Measurements from ENCODE around the gene NRIP1.

The NRIP1 gene

DNA sequence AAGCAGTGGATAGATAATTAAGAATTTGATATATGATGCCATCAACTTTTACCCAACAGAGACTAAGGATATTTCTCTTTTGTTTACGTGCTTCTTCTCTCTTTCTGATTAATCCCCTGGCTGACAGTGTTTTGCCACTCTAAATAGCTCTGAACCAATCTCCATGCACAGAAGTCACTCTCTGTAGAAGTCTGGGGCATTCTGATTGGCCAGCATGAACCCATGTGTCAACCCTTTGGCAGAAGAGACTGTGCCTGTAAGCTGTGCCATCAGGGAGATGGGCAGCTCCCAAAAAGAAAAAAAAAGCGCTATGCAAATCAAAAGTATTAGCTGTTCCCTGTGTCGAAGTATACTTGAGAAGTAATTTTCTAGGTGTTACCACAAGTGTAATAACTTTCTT is 34.1 kb upstream of the NRIP1 start:
- Histone ChIP-seq H3K27me3 (ENCODE audit: insufficient read depth, low read length) (no peaks in the 10 kb centered on the region), H3K36me3 (ENCODE audit: control insufficient read depth in 1 of 2, insufficient read depth in 2 of 2, low read length in 2 of 2) (no peaks in the 10 kb centered on the region), H4K91ac (ENCODE audit: low read depth, low read length) (no peak overlapping the region), H4K12ac (ENCODE audit: low read depth, low read length) (no peak overlapping the region), H3K27ac (ENCODE audit: low read depth, low read length) (no peak overlapping the region), H3K23ac (ENCODE audit: low read length) (no peak overlapping the region), H2AK5ac (ENCODE audit: low read length) (no peak overlapping the region), H4K8ac (ENCODE audit: low read depth, low read length) (no peak overlapping the region), H2AFZ (ENCODE audit: insufficient read depth, low read length, poor library complexity) (no peak overlapping the region), H3K9me3 (ENCODE audit: insufficient read depth, low read depth, low read length) (no peaks in the 10 kb centered on the region), H2BK12ac (ENCODE audit: low read length) (no peak overlapping the region), H3K14ac (ENCODE audit: low read length) (no peak overlapping the region), H3K4ac (ENCODE audit: low read depth, low read length) (no peak overlapping the region), H3K9ac (ENCODE audit: low read length) (no peak overlapping the region), H3K4me2 (ENCODE audit: low read length) (no peak overlapping the region), H3K79me1 (ENCODE audit: low read length) (no peaks in the 10 kb centered on the region), H3K79me2 (ENCODE audit: control insufficient read depth, insufficient read depth, low read length, poor library complexity) (no peaks in the 10 kb centered on the region), H3K18ac (ENCODE audit: low read length) (no peak overlapping the region), H2BK5ac (ENCODE audit: low read depth, low read length, poor library complexity) (no peak overlapping the region), H3K4me3 (ENCODE audit: low read depth, low read length) (no peak overlapping the region), H2BK120ac (ENCODE audit: insufficient read depth, low read length, poor library complexity) (no peak overlapping the region), H3K4me1 (ENCODE audit: control insufficient read depth in 1 of 2, insufficient read depth in 2 of 2, low read length in 2 of 2) (no peaks in the 10 kb centered on the region)
- no peak for DNase-seq
- WGBS (ENCODE audit: extremely low coverage, insufficient coverage, insufficient read length): no CpG with 5 or more reads among the region's 3 CpGs

DNA sequence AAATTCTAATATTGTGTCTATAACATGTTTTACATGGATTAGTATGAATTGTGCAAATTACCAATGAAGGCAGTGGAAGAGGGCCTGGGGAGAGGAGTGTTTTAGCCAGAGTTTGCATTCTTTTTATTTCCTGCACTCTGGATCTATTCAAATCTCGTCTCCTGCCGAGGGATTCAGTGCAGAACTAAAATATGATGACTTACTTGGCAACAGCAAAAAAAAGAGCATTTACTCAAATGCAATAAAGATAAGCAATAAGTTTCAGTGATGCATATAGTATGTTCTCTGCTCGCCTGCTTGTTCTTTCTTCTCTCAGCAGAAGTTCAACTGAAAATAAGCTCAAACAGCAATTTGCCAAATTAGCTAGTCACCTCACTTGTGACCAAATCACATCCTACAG is 33.4 kb upstream of the NRIP1 start:
- H4K8ac ChIP-seq (ENCODE audit: low read depth, low read length): no peak overlapping the region
- H4K12ac ChIP-seq (ENCODE audit: low read depth, low read length): no peak overlapping the region
- H3K27me3 ChIP-seq (ENCODE audit: insufficient read depth, low read length): no peaks in the 10 kb centered on the region
- H3K23ac ChIP-seq (ENCODE audit: low read length): no peak overlapping the region
- H3K79me2 ChIP-seq (ENCODE audit: control insufficient read depth, insufficient read depth, low read length, poor library complexity): no peaks in the 10 kb centered on the region
- H3K14ac ChIP-seq (ENCODE audit: low read length): no peak overlapping the region
- no peaks in the 10 kb centered on the region for H3K79me1 ChIP-seq (ENCODE audit: low read length)
- no peaks in the 10 kb centered on the region for H3K9me3 ChIP-seq (ENCODE audit: insufficient read depth, low read depth, low read length)
- H3K36me3 ChIP-seq (ENCODE audit: control insufficient read depth in 1 of 2, insufficient read depth in 2 of 2, low read length in 2 of 2): no peaks in the 10 kb centered on the region
- H2BK120ac ChIP-seq (ENCODE audit: insufficient read depth, low read length, poor library complexity): no peak overlapping the region
- H3K4me1 ChIP-seq (ENCODE audit: control insufficient read depth in 1 of 2, insufficient read depth in 2 of 2, low read length in 2 of 2): no peaks in the 10 kb centered on the region
- no peak overlapping the region for H3K18ac ChIP-seq (ENCODE audit: low read length)
- no CpG with 5 or more reads among the region's 3 CpGs for WGBS (ENCODE audit: extremely low coverage, insufficient coverage, insufficient read length)
- H2AFZ ChIP-seq (ENCODE audit: insufficient read depth, low read length, poor library complexity): no peak overlapping the region
- H2BK5ac ChIP-seq (ENCODE audit: low read depth, low read length, poor library complexity): no peak overlapping the region
- H3K4ac ChIP-seq (ENCODE audit: low read depth, low read length): no peak overlapping the region
- H3K27ac ChIP-seq (ENCODE audit: low read depth, low read length): no peak overlapping the region
- no peak overlapping the region for H3K9ac ChIP-seq (ENCODE audit: low read length)
- H3K4me2 ChIP-seq (ENCODE audit: low read length): no peak overlapping the region
- no peak for DNase-seq
- H2BK12ac ChIP-seq (ENCODE audit: low read length): no peak overlapping the region
- H2AK5ac ChIP-seq (ENCODE audit: low read length): no peak overlapping the region
- no peak overlapping the region for H4K91ac ChIP-seq (ENCODE audit: low read depth, low read length)
- H3K4me3 ChIP-seq (ENCODE audit: low read depth, low read length): no peak overlapping the region

DNA sequence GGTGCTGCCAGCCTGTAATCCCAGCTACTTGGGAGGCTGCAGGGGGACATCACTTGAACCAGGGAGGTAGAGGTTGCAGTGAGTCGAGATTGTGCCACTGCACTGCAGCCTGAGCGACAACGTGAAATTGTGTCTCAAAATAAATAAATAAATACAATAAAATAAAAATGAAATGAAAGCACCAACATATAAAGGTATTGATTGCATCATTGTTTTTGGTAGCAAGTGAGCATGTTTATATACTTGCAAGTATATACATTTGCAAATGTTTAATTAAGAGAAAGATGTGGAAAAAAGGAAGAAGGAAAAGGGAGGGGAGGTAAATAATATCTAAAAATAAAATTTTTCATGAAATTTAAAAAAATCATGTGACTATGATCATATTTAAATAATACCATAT is 32.8 kb upstream of the NRIP1 start:
- Histone ChIP-seq H2AFZ (ENCODE audit: insufficient read depth, low read length, poor library complexity) (no peak overlapping the region), H3K27ac (ENCODE audit: low read depth, low read length) (no peak overlapping the region), H3K79me2 (ENCODE audit: control insufficient read depth, insufficient read depth, low read length, poor library complexity) (no peaks in the 10 kb centered on the region), H3K4me1 (ENCODE audit: control insufficient read depth in 1 of 2, insufficient read depth in 2 of 2, low read length in 2 of 2) (no peaks in the 10 kb centered on the region), H3K4ac (ENCODE audit: low read depth, low read length) (no peak overlapping the region), H2BK120ac (ENCODE audit: insufficient read depth, low read length, poor library complexity) (no peak overlapping the region), H3K18ac (ENCODE audit: low read length) (no peak overlapping the region), H2BK12ac (ENCODE audit: low read length) (no peak overlapping the region), H3K4me3 (ENCODE audit: low read depth, low read length) (no peak overlapping the region), H3K36me3 (ENCODE audit: control insufficient read depth in 1 of 2, insufficient read depth in 2 of 2, low read length in 2 of 2) (no peaks in the 10 kb centered on the region), H3K27me3 (ENCODE audit: insufficient read depth, low read length) (no peaks in the 10 kb centered on the region), H3K79me1 (ENCODE audit: low read length) (no peaks in the 10 kb centered on the region), H4K91ac (ENCODE audit: low read depth, low read length) (no peak overlapping the region), H3K9ac (ENCODE audit: low read length) (no peak overlapping the region), H4K8ac (ENCODE audit: low read depth, low read length) (no peak overlapping the region), H3K4me2 (ENCODE audit: low read length) (no peak overlapping the region), H3K23ac (ENCODE audit: low read length) (no peak overlapping the region), H2BK5ac (ENCODE audit: low read depth, low read length, poor library complexity) (no peak overlapping the region), H2AK5ac (ENCODE audit: low read length) (no peak overlapping the region), H4K12ac (ENCODE audit: low read depth, low read length) (no peak overlapping the region), H3K9me3 (ENCODE audit: insufficient read depth, low read depth, low read length) (no peaks in the 10 kb centered on the region), H3K14ac (ENCODE audit: low read length) (no peak overlapping the region)
- no peak for DNase-seq
- no CpG with 5 or more reads among the region's 3 CpGs for WGBS (ENCODE audit: extremely low coverage, insufficient coverage, insufficient read length)

DNA sequence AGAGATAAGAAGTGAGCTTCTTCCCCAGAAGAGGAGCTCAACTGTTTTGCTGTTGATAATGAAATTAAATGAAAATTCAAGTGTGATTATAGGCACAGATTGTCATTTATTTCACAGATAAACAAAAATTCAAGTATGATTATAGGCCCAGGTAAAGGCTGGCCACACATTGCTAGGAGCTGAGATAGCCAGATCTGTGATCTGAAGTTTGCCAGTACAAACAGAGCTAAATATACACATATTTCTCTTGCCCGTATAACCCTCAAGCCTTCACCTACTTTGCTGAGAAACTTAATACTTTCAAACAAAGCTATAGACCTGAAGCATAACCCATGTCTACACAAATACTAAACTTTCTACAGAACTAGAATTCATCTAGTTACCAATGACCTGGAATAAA is 31.3 kb upstream of the NRIP1 start:
- H3K36me3 ChIP-seq (ENCODE audit: control insufficient read depth in 1 of 2, insufficient read depth in 2 of 2, low read length in 2 of 2): no peaks in the 10 kb centered on the region
- H3K23ac ChIP-seq (ENCODE audit: low read length): no peak overlapping the region
- H3K4ac ChIP-seq (ENCODE audit: low read depth, low read length): no peak overlapping the region
- H2BK5ac ChIP-seq (ENCODE audit: low read depth, low read length, poor library complexity): no peak overlapping the region
- no peak overlapping the region for H2AK5ac ChIP-seq (ENCODE audit: low read length)
- no peaks in the 10 kb centered on the region for H3K4me1 ChIP-seq (ENCODE audit: control insufficient read depth in 1 of 2, insufficient read depth in 2 of 2, low read length in 2 of 2)
- no peaks in the 10 kb centered on the region for H3K79me1 ChIP-seq (ENCODE audit: low read length)
- no peak overlapping the region for H3K4me3 ChIP-seq (ENCODE audit: low read depth, low read length)
- no peaks in the 10 kb centered on the region for H3K79me2 ChIP-seq (ENCODE audit: control insufficient read depth, insufficient read depth, low read length, poor library complexity)
- no peak overlapping the region for H2BK12ac ChIP-seq (ENCODE audit: low read length)
- no peak overlapping the region for H2AFZ ChIP-seq (ENCODE audit: insufficient read depth, low read length, poor library complexity)
- no peaks in the 10 kb centered on the region for H3K27me3 ChIP-seq (ENCODE audit: insufficient read depth, low read length)
- H3K18ac ChIP-seq (ENCODE audit: low read length): no peak overlapping the region
- no peak overlapping the region for H4K91ac ChIP-seq (ENCODE audit: low read depth, low read length)
- no peak overlapping the region for H3K9ac ChIP-seq (ENCODE audit: low read length)
- no peak overlapping the region for H3K4me2 ChIP-seq (ENCODE audit: low read length)
- no CpG with 5 or more reads among the region's 1 CpG for WGBS (ENCODE audit: extremely low coverage, insufficient coverage, insufficient read length)
- H3K27ac ChIP-seq (ENCODE audit: low read depth, low read length): no peak overlapping the region
- H2BK120ac ChIP-seq (ENCODE audit: insufficient read depth, low read length, poor library complexity): no peak overlapping the region
- no peak for DNase-seq
- H4K12ac ChIP-seq (ENCODE audit: low read depth, low read length): no peak overlapping the region
- H3K9me3 ChIP-seq (ENCODE audit: insufficient read depth, low read depth, low read length): no peaks in the 10 kb centered on the region
- H3K14ac ChIP-seq (ENCODE audit: low read length): no peak overlapping the region
- no peak overlapping the region for H4K8ac ChIP-seq (ENCODE audit: low read depth, low read length)

Measured in trophoblast cell (in vitro differentiated cells and primary cell).